ENCODE data around the gene LSR.

DNA sequence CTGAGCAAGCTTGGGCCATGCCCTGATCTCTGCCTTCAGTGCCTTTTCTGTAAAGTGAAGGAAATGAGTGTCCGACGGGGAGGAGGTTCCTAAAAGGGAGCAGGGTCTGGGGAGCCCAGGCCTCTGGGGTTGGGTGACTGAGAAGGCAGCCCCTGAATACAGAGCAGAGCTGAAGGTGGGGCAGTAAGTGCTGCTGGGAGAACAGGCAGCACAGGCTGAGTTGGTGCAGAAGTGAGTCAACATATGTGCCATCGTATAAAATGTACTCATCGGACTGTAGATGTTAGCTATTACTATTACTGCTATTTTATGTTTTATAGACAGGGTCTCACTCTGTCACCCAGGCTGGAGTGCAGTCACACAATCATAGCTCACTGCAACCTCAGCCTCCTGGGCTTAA, 32.5 kb downstream of the LSR start:
- TF ChIP-seq, protein P1, sequence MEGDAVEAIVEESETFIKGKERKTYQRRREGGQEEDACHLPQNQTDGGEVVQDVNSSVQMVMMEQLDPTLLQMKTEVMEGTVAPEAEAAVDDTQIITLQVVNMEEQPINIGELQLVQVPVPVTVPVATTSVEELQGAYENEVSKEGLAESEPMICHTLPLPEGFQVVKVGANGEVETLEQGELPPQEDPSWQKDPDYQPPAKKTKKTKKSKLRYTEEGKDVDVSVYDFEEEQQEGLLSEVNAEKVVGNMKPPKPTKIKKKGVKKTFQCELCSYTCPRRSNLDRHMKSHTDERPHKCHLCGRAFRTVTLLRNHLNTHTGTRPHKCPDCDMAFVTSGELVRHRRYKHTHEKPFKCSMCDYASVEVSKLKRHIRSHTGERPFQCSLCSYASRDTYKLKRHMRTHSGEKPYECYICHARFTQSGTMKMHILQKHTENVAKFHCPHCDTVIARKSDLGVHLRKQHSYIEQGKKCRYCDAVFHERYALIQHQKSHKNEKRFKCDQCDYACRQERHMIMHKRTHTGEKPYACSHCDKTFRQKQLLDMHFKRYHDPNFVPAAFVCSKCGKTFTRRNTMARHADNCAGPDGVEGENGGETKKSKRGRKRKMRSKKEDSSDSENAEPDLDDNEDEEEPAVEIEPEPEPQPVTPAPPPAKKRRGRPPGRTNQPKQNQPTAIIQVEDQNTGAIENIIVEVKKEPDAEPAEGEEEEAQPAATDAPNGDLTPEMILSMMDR (IDR thresholded peaks at IDR 0.05) = no peak
- no peak for TF ChIP-seq ZFX (IDR thresholded peaks at IDR 0.05; ENCODE audit: borderline replicate concordance)

All from 22Rv1 (cell line).